Measurements from ENCODE around the gene RSRC1.
"Not testable (repeated sequence)": the region's sequence is repeated elsewhere in the genome, so short reads cannot be mapped to it uniquely, and the experiment has no call there.

Gene RSRC1

GRCh38 chr3:158548691-158549090, 438.8 kb downstream of the RSRC1 start:
- no peak for DNase-seq

- not testable (repeated sequence) for DNase-seq
These were observed 440.0 kb downstream of the RSRC1 start for GRCh38 chr3:158549938-158550337.

GRCh38 chr3:158552124-158552523, 442.2 kb downstream of the RSRC1 start:
- no peak for DNase-seq

GRCh38 chr3:158559504-158559903, 449.6 kb downstream of the RSRC1 start:
- no peak for DNase-seq

- no peak for DNase-seq
These were observed 451.1 kb downstream of the RSRC1 start for GRCh38 chr3:158560979-158561378.

- no peak for DNase-seq
These were observed 452.8 kb downstream of the RSRC1 start for GRCh38 chr3:158562674-158563073.

GRCh38 chr3:158563076-158563475, 453.2 kb downstream of the RSRC1 start:
- no peak for DNase-seq

- DNase-seq, result no peak
These were observed 455.2 kb downstream of the RSRC1 start for GRCh38 chr3:158565076-158565475.

- no peak for DNase-seq
These were observed 458.9 kb downstream of the RSRC1 start for GRCh38 chr3:158568784-158569183.

- no peak for DNase-seq
These were observed 459.9 kb downstream of the RSRC1 start for GRCh38 chr3:158569794-158570193.

GRCh38 chr3:158570999-158571702, 461.3 kb downstream of the RSRC1 start, which contains the start of gene MLF1:
Gene MLF1, plus strand, starts transcription at chr3:158571194. Its CDS starts 107 bp downstream, at chr3:158571301.
- no peak for DNase-seq

GRCh38 chr3:158571969-158572765, 462.3 kb downstream of the RSRC1 start:
- DNase-seq, result no peak

- DNase-seq, result no peak
These were observed 462.8 kb downstream of the RSRC1 start for GRCh38 chr3:158572766-158573060.

GRCh38 chr3:158573714-158574113, 463.8 kb downstream of the RSRC1 start:
- no peak for DNase-seq

- DNase-seq, result no peak
These were observed 464.8 kb downstream of the RSRC1 start for GRCh38 chr3:158574646-158575045.

- no peak for DNase-seq
These were observed 480.3 kb downstream of the RSRC1 start for GRCh38 chr3:158590223-158590622.
